ENCODE results near the gene CDH13. TPM values are rescaled to one million over a fixed set of nuclear protein-coding genes. Genes with fewer than 3 reads are reported as not detected.

Gene CDH13
- polyA plus RNA-seq, 1 donor from 2014 or later = 3.2 TPM

DNA sequence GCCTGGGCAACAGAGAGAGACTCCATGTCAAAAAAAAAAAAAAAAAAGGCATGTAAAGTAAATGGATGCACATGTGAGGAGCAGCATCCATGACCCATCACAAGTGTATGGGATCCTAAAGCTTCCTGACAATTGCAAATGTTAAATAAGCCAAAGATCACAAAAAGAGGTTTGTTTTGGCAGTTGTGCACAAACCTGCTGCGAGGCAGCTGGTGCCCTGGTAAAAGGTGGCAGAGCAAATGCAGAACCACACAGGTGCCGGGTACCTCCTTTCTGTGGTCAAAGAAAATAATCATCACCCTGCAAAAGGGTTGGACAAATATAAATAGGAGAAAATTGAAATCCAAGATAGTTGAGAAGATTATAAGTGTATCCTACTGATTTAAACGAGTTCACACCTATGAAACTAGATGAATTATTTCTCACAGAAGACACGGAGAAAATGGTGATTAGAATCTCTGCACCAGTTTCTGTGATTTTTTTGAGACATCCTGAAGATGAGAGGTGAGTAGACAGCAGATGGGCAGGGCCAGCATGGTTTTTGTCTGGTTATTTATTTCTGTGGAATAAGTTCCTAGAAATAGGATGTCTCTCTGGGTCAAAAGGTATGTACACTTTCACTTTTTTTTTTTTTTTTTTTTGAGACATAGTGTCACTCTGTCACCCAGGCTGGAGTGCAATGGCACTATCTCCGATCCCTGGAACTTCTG, 291.3 kb downstream of the CDH13 start:
- Histone ChIP-seq H3K9me3 (ENCODE audit: low read length) (peaks cover 4% of the 10 kb centered on the region), H3K9ac (ENCODE audit: low read length) (no peak overlapping the region), H2AFZ (ENCODE audit: low read depth, low read length) (no peak overlapping the region), H3K27me3 (ENCODE audit: insufficient read depth, low read depth, low read length) (no peaks in the 10 kb centered on the region), H3K4me3 (ENCODE audit: low read length) (no peak overlapping the region), H3K36me3 (ENCODE audit: insufficient read depth, low read length) (no peaks in the 10 kb centered on the region), H4K20me1 (ENCODE audit: insufficient read depth) (no peaks in the 10 kb centered on the region), H3K79me2 (replicated peaks; ENCODE audit: insufficient read depth, low read length) (no peaks in the 10 kb centered on the region), H3K4me2 (ENCODE audit: low read length) (no peak overlapping the region), H3K27ac (ENCODE audit: low read length) (no peak overlapping the region), H3F3A (ENCODE audit: insufficient read depth, low read length, poor library complexity, severe bottlenecking) (no peaks in the 10 kb centered on the region), H3K9me2 (ENCODE audit: insufficient read depth, low read length) (no peaks in the 10 kb centered on the region)
- TF ChIP-seq EZH2 (IDR thresholded peaks at IDR 0.05; ENCODE audit: borderline replicate concordance, insufficient read depth, low read length, poor library complexity, severe bottlenecking) (no peak), SMC3 (conservative IDR thresholded peaks at IDR 0.05; ENCODE audit: poor library complexity) (no peak), TAF1 (IDR thresholded peaks at IDR 0.05; ENCODE audit: low read depth) (no peak), MXI1 (conservative IDR thresholded peaks at IDR 0.05; ENCODE audit: poor library complexity, severe bottlenecking) (no peak), RAD21 (conservative IDR thresholded peaks at IDR 0.05) (no peak), EP300 (conservative IDR thresholded peaks at IDR 0.05; ENCODE audit: poor library complexity, severe bottlenecking) (no peak), POLR2AphosphoS5 (IDR thresholded peaks at IDR 0.05) (no peak)
- TF ChIP-seq, protein P1, sequence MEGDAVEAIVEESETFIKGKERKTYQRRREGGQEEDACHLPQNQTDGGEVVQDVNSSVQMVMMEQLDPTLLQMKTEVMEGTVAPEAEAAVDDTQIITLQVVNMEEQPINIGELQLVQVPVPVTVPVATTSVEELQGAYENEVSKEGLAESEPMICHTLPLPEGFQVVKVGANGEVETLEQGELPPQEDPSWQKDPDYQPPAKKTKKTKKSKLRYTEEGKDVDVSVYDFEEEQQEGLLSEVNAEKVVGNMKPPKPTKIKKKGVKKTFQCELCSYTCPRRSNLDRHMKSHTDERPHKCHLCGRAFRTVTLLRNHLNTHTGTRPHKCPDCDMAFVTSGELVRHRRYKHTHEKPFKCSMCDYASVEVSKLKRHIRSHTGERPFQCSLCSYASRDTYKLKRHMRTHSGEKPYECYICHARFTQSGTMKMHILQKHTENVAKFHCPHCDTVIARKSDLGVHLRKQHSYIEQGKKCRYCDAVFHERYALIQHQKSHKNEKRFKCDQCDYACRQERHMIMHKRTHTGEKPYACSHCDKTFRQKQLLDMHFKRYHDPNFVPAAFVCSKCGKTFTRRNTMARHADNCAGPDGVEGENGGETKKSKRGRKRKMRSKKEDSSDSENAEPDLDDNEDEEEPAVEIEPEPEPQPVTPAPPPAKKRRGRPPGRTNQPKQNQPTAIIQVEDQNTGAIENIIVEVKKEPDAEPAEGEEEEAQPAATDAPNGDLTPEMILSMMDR (IDR thresholded peaks at IDR 0.05; ENCODE audit: poor library complexity, severe bottlenecking) = no peak
- TF ChIP-seq, protein P2, sequence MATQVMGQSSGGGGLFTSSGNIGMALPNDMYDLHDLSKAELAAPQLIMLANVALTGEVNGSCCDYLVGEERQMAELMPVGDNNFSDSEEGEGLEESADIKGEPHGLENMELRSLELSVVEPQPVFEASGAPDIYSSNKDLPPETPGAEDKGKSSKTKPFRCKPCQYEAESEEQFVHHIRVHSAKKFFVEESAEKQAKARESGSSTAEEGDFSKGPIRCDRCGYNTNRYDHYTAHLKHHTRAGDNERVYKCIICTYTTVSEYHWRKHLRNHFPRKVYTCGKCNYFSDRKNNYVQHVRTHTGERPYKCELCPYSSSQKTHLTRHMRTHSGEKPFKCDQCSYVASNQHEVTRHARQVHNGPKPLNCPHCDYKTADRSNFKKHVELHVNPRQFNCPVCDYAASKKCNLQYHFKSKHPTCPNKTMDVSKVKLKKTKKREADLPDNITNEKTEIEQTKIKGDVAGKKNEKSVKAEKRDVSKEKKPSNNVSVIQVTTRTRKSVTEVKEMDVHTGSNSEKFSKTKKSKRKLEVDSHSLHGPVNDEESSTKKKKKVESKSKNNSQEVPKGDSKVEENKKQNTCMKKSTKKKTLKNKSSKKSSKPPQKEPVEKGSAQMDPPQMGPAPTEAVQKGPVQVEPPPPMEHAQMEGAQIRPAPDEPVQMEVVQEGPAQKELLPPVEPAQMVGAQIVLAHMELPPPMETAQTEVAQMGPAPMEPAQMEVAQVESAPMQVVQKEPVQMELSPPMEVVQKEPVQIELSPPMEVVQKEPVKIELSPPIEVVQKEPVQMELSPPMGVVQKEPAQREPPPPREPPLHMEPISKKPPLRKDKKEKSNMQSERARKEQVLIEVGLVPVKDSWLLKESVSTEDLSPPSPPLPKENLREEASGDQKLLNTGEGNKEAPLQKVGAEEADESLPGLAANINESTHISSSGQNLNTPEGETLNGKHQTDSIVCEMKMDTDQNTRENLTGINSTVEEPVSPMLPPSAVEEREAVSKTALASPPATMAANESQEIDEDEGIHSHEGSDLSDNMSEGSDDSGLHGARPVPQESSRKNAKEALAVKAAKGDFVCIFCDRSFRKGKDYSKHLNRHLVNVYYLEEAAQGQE (IDR thresholded peaks at IDR 0.05; ENCODE audit: borderline replicate concordance) = no peak

DNA sequence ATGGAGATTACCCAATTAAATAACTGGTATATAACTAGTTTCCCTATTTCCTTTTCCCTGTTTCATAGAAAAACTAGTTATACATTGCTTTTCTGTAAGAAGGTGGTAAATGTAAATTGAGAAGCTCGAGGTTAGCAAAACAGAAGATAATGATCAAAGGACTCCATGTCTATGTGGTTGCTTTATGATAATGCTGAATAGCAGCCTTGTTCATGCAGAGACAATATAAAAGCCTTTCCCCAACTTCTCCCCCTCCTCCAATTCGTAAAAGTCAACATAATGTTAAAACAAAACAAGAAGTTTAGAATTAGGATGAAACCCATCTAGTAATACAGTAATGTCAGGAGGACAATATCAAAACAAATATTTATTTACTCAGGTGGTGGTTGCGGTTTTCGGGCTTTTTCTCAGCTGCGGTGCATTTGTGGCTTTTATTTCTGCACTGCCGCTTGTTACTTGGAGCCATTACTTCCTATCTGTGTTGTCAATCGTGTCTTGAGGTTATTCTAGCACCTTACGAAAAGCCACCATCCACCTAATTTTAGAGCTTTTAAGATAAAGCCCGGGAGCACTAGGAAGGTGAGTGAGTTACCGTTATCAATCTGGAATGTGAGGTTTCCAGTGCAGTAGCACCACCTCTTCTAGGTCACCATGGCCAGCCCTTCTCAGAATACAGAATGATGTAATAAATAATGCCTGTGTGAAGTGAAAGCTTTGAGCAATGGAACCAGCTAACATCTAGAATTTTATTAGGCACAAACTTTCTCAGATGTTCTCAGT, 297.5 kb downstream of the CDH13 start:
- Histone ChIP-seq H3F3A (ENCODE audit: insufficient read depth, low read length, poor library complexity, severe bottlenecking) (no peaks in the 10 kb centered on the region), H3K9me3 (ENCODE audit: low read length) (peaks cover 4% of the 10 kb centered on the region), H3K79me2 (replicated peaks; ENCODE audit: insufficient read depth, low read length) (no peaks in the 10 kb centered on the region), H4K20me1 (ENCODE audit: insufficient read depth) (no peaks in the 10 kb centered on the region), H3K27ac (ENCODE audit: low read length) (no peak overlapping the region), H3K9ac (ENCODE audit: low read length) (no peak overlapping the region), H2AFZ (ENCODE audit: low read depth, low read length) (no peak overlapping the region), H3K36me3 (ENCODE audit: insufficient read depth, low read length) (no peaks in the 10 kb centered on the region), H3K27me3 (ENCODE audit: insufficient read depth, low read depth, low read length) (no peaks in the 10 kb centered on the region), H3K4me3 (ENCODE audit: low read length) (no peak overlapping the region), H3K9me2 (ENCODE audit: insufficient read depth, low read length) (no peaks in the 10 kb centered on the region), H3K4me2 (ENCODE audit: low read length) (no peak overlapping the region)
- no peak for TF ChIP-seq SMC3 (conservative IDR thresholded peaks at IDR 0.05; ENCODE audit: poor library complexity)
- TF ChIP-seq EZH2 (IDR thresholded peaks at IDR 0.05; ENCODE audit: borderline replicate concordance, insufficient read depth, low read length, poor library complexity, severe bottlenecking) = no peak
- no peak for TF ChIP-seq POLR2AphosphoS5 (IDR thresholded peaks at IDR 0.05)
- TF ChIP-seq EP300 (conservative IDR thresholded peaks at IDR 0.05; ENCODE audit: poor library complexity, severe bottlenecking) = no peak
- no peak for TF ChIP-seq TAF1 (IDR thresholded peaks at IDR 0.05; ENCODE audit: low read depth)
- TF ChIP-seq MXI1 (conservative IDR thresholded peaks at IDR 0.05; ENCODE audit: poor library complexity, severe bottlenecking) = no peak
- no peak for TF ChIP-seq RAD21 (conservative IDR thresholded peaks at IDR 0.05)
- TF ChIP-seq, protein P1 (IDR thresholded peaks at IDR 0.05; ENCODE audit: poor library complexity, severe bottlenecking) = no peak
- TF ChIP-seq, protein P2 (IDR thresholded peaks at IDR 0.05; ENCODE audit: borderline replicate concordance) = no peak

Measured in neural cell (in vitro differentiated cells).